ENCODE data around the gene TMC4.

Gene TMC4

DNA sequence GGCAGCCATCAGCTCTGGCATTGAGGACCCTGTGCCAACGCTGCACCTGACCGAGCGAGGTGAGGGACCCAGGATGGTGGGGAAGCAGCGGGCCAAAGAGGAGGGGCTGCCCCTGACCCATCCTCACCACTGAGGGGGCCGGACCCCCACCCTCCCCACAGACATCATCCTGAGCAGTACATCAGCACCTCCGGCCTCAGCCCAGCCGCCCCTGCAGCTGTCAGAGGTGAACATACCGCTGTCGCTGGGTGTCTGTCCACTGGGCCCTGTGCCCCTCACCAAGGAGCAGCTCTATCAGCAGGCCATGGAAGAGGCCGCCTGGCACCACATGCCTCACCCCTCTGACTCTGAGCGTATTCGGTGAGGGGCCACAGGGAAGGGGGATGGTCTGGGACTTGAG is 20.7 kb downstream of the TMC4 start:
- DNase-seq: no peak

DNA sequence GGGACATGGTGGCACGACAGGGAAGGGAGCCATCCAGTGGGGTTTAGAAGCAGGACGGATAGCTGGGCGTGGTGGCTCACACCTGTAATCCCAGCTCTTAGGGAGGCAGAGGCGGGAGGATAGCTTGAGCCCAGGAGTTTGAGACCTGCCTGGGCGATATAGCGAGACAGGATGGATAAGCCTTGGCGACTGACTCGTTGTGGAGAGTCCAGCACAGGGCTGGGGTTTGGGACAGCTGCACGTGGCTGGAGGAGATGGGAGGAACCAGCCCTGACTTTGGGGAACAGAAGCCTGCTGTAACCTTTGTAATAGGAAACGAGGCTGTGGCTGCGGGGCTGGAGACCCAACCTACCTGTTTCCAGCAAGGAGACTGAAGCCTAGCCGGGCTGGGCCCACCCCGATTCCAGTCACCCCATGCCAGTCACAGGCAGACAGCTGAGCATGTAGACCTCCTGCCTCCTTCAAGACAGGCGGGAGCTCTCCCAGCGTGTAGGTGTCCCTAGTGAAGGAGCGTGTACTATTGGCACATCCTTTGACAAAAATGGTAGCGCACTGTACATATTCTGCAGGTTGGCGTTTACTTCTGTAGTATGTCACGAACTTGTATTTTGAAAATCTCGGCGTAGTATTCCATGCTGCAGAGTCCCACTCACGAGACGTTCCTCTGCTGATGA is 21.5 kb downstream of the TMC4 start:
- no peak for DNase-seq

DNA sequence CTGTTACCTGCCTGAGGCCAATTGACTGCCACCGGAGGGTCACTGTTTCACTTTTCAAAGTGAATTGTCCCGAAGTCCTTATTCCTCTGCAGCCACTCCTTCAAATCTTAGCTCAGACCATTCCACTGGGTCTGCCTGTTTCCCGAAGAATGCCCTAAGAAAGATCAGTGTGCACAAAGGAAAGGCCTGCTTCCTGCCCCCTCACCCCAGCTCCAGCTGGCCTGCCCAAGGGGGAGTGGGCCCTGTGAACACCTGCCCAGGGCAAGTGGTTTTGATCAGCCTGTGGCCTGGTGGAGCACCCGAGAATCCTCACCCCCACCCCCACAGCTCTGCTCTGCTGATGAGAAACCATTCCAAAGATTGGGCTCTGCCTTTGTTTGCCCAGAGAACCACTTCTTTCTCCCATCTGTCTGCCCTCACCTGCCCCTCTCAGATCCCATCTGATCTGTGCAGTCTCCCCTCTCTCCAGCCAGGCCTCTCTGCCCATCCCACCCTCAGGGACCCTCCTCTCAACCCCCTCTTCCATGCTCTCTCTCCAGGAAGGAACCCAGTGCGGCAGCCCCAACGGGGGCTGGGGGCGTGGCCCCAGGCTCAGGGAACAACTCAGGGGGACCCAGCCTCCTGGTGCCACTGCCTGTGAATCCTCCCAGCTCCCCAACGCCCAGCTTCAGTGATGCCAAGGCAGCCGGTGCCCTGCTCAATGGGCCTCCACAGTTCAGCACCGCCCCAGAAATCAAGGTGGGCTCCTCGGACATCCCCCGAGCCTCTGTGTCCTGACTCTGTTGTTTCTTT is 23.7 kb downstream of the TMC4 start:
- no peak for DNase-seq

- DNase-seq: no peak
Observed at GRCh38 chr19:54148158-54148557, 24.8 kb downstream of the TMC4 start.

DNA sequence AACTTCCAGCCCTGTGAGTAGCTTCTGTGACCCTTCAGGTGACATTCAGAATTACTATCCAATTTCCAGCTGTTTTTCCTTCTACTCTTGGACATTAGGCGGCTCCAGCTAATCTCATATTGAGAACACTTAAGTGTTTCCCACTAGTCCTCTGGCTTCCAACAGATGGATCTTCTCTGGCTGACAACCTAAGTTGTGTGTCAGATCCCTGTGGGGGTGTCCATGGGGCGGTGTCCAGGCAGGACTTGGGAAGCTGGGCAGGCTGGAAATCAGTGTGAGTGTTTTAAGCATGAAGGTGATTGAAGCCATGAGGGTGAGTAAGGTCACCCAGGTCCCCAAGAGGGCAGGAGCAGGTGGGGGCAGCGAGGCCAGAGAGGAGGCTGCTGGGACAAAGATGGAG is 25.3 kb downstream of the TMC4 start:
- no peak for DNase-seq

- DNase-seq: no peak
Observed at GRCh38 chr19:54145541-54146158, 27.3 kb downstream of the TMC4 start.

DNA sequence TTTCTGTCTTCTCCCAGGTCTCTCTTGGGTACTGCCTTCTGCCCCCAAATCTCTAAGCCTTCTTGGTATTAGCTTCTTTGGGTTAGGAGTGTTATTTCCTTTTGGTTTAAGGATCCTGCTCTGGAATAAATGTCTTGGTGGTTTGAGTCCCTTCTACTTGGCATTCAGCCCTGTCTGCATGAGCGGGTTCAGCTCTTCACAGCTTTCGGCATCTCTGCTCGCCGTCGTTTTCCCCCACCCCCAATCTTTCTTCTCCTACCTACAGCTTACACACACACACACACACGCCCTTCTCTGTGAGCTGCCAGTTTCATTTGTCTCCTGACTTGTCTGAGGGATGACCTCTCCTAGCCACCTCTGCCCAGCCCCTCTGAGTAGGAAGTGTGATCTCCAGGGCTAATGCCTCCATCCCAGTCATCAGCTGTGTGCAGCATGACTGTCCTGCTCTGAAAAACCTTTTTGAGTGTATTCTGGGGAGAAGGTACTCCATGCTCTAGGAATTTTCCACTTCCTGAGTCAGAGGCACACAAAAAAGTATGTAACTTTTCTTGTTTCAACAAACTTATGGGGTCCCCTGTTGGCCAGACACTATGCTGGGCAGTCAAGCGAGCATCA is 30.7 kb downstream of the TMC4 start:
- DNase-seq: no peak

- no peak for DNase-seq
Observed at GRCh38 chr19:54141356-54141755, 31.6 kb downstream of the TMC4 start.

DNA sequence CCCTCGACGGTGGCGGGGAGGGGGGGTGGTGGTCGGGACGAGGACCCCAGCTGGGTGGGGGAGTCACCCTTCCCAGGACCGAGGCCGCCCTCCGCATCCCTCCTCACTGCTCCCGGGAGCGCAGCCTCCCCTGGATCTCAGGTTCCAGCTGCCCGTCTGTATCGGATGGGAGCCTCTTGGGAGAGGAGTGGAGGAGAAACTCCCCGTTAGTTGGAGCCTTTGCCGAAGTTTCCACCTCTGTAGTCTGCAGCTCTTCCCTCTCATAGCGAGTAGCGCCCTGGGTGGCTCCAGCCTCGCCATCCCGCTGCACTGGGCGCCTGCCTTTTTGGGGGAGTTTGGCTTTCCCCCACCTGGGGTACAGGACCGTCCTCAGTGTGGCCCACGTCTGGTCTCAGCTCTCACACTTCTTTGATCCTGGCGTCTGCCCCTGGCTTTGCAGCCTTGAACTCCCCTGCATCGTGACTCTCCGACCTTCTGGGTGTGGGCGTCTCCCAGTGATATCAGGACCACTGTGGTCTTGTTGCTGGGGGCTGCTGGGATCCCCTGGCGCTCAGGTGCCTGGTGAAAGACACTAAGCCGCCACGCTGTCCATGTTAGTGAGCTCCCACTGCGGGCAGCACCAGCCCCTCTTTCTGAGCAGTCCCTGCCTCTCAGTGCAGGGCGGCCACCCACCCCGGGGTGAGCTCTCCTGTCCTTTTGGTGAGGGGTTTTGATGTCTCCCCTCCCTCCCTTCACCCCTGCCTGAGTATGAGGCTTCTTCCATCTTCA is 34.3 kb downstream of the TMC4 start:
- peak in 1 of 2 donors; percentile 26 for DNase-seq

- DNase-seq: no peak
Observed at GRCh38 chr19:54137699-54138488, 35.1 kb downstream of the TMC4 start, which contains the start of gene CNOT3. Gene CNOT3 (plus strand): TSS chr19:54137762. CDS start chr19:54142979, 5,217 bp downstream.

DNA sequence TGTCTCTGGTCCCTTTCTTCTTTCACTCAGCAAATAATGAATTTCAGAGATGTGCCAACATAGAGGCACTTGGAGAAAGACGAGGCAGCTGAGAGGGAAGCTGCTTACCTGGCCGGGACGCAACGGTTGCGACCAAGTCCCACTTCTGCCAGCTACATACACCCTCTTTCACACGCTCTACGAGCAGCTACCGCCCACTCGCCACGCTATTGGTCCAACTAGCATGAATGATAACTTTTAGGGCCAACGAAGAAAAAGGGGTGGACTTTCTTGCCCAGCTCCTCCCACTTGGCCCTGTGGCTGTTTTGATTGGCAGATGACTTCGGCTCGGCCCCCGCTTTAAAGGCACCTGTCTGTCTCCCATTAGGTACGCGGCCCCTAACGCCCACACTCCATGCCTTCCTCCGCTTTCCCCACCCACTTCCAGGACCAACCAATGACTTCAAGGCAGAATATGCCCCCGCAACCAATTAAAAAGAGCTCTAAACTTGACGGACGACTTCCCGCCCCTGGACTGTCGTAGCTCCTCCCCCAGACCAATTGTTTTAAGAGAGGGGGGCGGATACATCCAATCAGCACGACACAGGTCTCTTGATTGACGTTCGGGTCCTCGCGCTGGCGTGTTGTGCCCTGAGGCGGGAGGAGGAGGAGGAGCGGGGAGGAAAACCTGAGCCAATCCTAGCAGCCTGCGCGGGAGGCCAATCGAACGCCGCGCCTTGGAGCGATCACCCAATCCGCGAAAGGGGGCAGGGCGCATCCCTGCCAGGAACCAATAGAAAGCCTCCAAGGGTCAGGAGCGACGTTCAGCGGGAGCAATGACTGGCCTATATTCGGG is 35.9 kb downstream of the TMC4 start:
- peak; percentile 94 to 95 for DNase-seq

- DNase-seq: no peak
Observed at GRCh38 chr19:54136086-54136863, 36.7 kb downstream of the TMC4 start.

DNA sequence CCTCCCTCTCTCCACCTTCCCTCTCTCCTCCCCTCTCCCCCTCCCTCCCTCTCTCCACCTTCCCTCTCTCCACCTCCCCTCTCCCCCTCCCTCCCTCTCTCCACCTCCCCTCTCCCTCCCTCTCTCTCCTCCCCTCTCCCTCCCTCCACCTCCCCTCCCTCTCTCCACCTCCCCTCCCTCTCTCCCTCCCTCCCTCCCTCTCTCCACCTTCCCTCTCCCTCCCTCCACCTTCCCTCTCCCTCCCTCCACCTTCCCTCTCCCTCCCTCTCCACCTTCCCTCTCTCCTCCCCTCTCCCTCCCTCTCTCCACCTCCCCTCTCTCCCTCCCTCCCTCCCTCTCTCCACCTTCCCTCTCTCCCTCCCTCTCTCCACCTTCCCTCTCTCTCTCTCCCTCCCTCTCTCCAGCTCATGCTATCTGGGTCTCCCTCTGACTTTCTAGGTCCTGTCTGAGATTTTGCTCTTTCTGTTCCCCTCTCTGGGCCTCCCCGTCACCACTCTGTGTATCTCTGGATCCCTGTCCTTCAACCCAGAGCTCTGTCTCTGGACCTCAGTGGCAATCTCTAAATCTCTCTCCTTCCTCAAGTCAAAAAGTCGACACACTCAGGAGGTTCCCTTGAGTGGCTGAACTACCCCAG is 38.9 kb downstream of the TMC4 start:
- DNase-seq: no peak

GRCh38 chr19:54133312-54133956 is 39.5 kb downstream of the TMC4 start:
- no peak for DNase-seq

DNA sequence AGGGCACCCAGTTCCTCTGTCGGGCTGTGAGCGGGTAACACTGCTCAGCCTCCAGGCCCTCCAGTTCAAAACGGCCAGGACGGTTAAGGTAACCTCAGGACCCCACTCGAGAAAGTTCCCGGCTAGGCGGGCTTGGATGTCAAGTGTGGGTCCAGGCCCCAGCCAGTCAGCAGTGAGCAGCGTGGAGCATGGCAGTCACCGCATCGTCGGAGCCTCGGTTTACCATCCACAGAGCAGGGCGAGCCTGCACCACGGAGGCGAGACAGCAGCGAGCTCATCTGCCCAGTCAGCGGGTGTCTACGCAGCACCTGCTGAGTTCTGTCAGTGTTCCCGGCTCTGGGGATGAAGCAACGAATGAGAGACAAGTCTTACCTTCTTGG is 43.4 kb downstream of the TMC4 start:
- DNase-seq: no peak

- no peak for DNase-seq
Observed at GRCh38 chr19:54128796-54129616, 44.0 kb downstream of the TMC4 start.

DNA sequence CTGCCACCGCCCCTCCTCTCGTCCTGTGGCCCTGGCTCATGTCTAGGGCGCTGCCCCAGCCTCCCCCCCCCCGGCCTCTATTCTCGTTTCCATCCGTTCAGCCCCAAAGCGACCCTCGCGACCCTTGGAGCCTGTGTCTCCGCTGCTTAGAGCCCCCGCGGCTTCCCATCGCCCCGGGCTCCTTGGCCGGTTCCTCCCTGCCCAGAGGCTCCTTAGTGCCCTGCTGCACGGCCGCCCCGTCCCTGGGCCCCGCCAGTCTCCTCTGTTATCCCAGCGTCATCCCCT is 44.6 kb downstream of the TMC4 start:
- DNase-seq: no peak

DNA sequence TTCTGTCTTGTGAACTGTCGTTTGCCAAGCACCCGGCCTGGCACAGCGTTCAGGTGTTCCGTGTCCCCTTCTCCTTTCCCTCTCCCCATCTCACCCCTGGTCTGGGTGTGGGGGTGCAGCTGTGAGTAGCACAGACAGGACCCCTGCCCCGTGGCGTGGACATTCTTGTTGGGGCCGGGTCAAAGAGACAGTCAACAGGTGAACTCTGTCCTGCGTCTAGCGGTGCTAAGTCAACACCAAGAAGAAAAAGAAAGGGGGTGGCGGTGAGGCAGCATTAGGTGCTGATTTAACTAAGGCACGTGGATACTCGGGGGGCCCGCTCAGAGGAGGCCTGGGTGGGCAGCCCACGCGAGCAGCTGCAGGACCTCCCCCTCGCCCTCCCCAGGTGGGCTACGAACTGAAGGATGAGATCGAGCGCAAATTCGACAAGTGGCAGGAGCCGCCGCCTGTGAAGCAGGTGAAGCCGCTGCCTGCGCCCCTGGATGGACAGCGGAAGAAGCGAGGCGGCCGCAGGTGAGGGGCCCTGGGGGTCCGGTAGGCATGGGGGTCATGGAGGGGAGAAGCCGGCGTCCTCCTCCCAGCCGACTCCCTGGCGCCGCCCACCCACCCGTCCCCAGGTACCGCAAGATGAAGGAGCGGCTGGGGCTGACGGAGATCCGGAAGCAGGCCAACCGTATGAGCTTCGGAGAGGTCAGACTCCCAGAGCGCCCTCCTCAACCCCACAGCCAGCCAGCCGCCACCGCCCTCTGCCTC is 45.1 kb downstream of the TMC4 start:
- DNase-seq: no peak
